HepG2 (cell line): Measurements from ENCODE around the gene C1QL2. TPM values are rescaled to one million over a fixed set of nuclear protein-coding genes. Genes with fewer than 3 reads are reported as not detected.
A peak's percentile ranks its signal among the peaks of the same experiment; 100 is the strongest.

ENCODE experiments used
- EP300 ChIP-seq, 3 experiments: sonication (generic) in 1 of 3; formaldehyde crosslinking in 1 of 3; IDR thresholded peaks; 2 replicates each; pipeline versions ENCODE4 v1.5.1 to v1.6.1; 2011 to 2020; ENCODE audit warnings: low read depth in 2 of 3, low read length in 2 of 3, borderline replicate concordance in 1 of 3, improper control_type of control experiment in 1 of 3, mild to moderate bottlenecking in 1 of 3, missing genetic modification reagents in 1 of 3, moderate library complexity in 1 of 3
- FOXM1 ChIP-seq: sonication (generic); formaldehyde crosslinking; IDR thresholded peaks from 2 replicates; pipeline ENCODE4 v1.5.0; 2020; ENCODE audit warnings: missing genetic modification reagents
- HNRNPLL ChIP-seq: fragments of 200-400 bp; formaldehyde crosslinking; IDR thresholded peaks from 2 replicates; pipeline ENCODE4 v1.6.1; 2017; ENCODE audit warnings: mild to moderate bottlenecking, low read depth, low read length; ENCODE audit not compliant: poor library complexity, severe bottlenecking
- IRF9 ChIP-seq: sonication (generic); formaldehyde crosslinking; IDR thresholded peaks from 2 replicates; pipeline ENCODE4 v1.8.0; 2022; ENCODE audit warnings: missing genetic modification reagents, mild to moderate bottlenecking, borderline replicate concordance
- PAXIP1 ChIP-seq: sonication (generic); formaldehyde crosslinking; conservative IDR thresholded peaks from 2 replicates; pipeline ENCODE4 v1.4.0; 2020; ENCODE audit warnings: mild to moderate bottlenecking, missing genetic modification reagents, moderate library complexity
- PITX1 ChIP-seq: sonication (generic); formaldehyde crosslinking; IDR thresholded peaks from 2 replicates; pipeline ENCODE4 v1.5.1; 2020; ENCODE audit warnings: mild to moderate bottlenecking, missing genetic modification reagents
- RFX3 ChIP-seq: IDR thresholded peaks from 2 replicates; pipeline ENCODE4 v1.6.1; 2016; ENCODE audit warnings: missing biosample characterization, missing genetic modification reagents
- SALL1 ChIP-seq: sonication (generic); formaldehyde crosslinking; IDR thresholded peaks from 2 replicates; pipeline ENCODE4 v1.8.0; 2022; ENCODE audit warnings: mild to moderate bottlenecking, missing genetic modification reagents
- SCMH1 ChIP-seq: sonication (generic); formaldehyde crosslinking; IDR thresholded peaks from 2 replicates; pipeline ENCODE4 v1.9.0; 2021; ENCODE audit warnings: missing genetic modification reagents, mild to moderate bottlenecking, borderline replicate concordance
- SMC3 ChIP-seq: IDR thresholded peaks from 2 replicates; pipeline ENCODE4 v1.6.1; 2011; ENCODE audit warnings: low read length, improper control_type of control experiment
- SOX6 ChIP-seq, 2 experiments: fragments of 450-650 bp in 1 of 2; sonication (generic) in 1 of 2; formaldehyde crosslinking in 1 of 2; IDR thresholded peaks; 2 replicates each; pipeline versions ENCODE4 v1.4.0 to v1.6.1; 2017 to 2020; ENCODE audit warnings: antibody characterized with exemption in 1 of 2, mild to moderate bottlenecking in 1 of 2, missing genetic modification reagents in 1 of 2
- STAG1 ChIP-seq: sonication (generic); formaldehyde crosslinking; IDR thresholded peaks from 2 replicates; pipeline ENCODE4 v1.4.0; 2020; ENCODE audit warnings: missing genetic modification reagents
- XRCC5 ChIP-seq: fragments of 200-400 bp; formaldehyde crosslinking; optimal IDR thresholded peaks from 2 replicates; pipeline ENCODE3; 2017; ENCODE audit warnings: mild to moderate bottlenecking, low read length
- ZFY ChIP-seq: sonication (generic); formaldehyde crosslinking; IDR thresholded peaks from 2 replicates; pipeline ENCODE4 v1.4.0; 2020; ENCODE audit warnings: missing genetic modification reagents
- ZNF234 ChIP-seq: sonication (generic); formaldehyde crosslinking; conservative IDR thresholded peaks from 2 replicates; pipeline ENCODE4 v1.5.1; 2020; ENCODE audit warnings: mild to moderate bottlenecking, missing genetic modification reagents
- ZNF296 ChIP-seq: sonication (generic); formaldehyde crosslinking; conservative IDR thresholded peaks from 2 replicates; pipeline ENCODE4 v1.5.0; 2020; ENCODE audit warnings: mild to moderate bottlenecking, missing genetic modification reagents
- ZNF547 ChIP-seq: sonication (generic); formaldehyde crosslinking; IDR thresholded peaks from 2 replicates; pipeline ENCODE4 v1.5.1; 2020; ENCODE audit warnings: mild to moderate bottlenecking, missing genetic modification reagents
- ZNF569 ChIP-seq: sonication (generic); formaldehyde crosslinking; IDR thresholded peaks from 2 replicates; pipeline ENCODE4 v1.5.0; 2020; ENCODE audit warnings: mild to moderate bottlenecking, missing genetic modification reagents, moderate library complexity, borderline replicate concordance
- ZSCAN12 ChIP-seq: sonication (generic); formaldehyde crosslinking; IDR thresholded peaks from 2 replicates; pipeline ENCODE4 v1.9.0; 2021; ENCODE audit warnings: mild to moderate bottlenecking, missing genetic modification reagents
- polyA plus RNA-seq, 8 experiments: library from polyadenylated mRNA; depleted of rRNA in 3 of 8; stranded (reverse) in 7 of 8; unstranded in 1 of 8; fragments of >200 nt; fragmentation: Illumina TruSeq in 4 of 8; extraction: Trizol in 4 of 8; gene quantifications; 2 replicates each; pipeline versions ENCODE4 v1.2.1 to v1.2.3, GENCODE V29; 2011 to 2016; ENCODE audit warnings: low read depth in 4 of 8, missing spikeins in 1 of 8, mixed read lengths in 1 of 8; ENCODE audit not compliant: insufficient read depth in 1 of 8
- total RNA-seq, 5 experiments: library from RNA; depleted of rRNA; stranded (reverse); fragments of >200 nt; fragmentation: Illumina TruSeq; extraction: Trizol; gene quantifications; 2 replicates each; pipeline ENCODE4 v1.2.3, GENCODE V29; 2016; ENCODE audit warnings: low read depth in 1 of 5
- TF ChIP-seq, protein P1 (sequence below): sonication (generic); formaldehyde crosslinking; IDR thresholded peaks from 2 replicates; pipeline ENCODE4 v1.8.0; 2022; ENCODE audit warnings: mild to moderate bottlenecking, missing genetic modification reagents, moderate library complexity
- TF ChIP-seq, protein P2 (sequence below): sonication (generic); formaldehyde crosslinking; IDR thresholded peaks from 2 replicates; pipeline ENCODE4 v1.5.0; 2020; ENCODE audit warnings: missing genetic modification reagents

C1QL2 gene
- total and polyA plus RNA-seq, 2 of the 13 experiments (the other 11 are each of a cell fraction or from before 2014, with no cell fraction given): not detected

GRCh38 chr2:119174216-119174992, 15.9 kb upstream of the C1QL2 start (continued):
- TF ChIP-seq, protein P1, sequence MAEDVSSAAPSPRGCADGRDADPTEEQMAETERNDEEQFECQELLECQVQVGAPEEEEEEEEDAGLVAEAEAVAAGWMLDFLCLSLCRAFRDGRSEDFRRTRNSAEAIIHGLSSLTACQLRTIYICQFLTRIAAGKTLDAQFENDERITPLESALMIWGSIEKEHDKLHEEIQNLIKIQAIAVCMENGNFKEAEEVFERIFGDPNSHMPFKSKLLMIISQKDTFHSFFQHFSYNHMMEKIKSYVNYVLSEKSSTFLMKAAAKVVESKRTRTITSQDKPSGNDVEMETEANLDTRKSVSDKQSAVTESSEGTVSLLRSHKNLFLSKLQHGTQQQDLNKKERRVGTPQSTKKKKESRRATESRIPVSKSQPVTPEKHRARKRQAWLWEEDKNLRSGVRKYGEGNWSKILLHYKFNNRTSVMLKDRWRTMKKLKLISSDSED (CRISPR knock-in tag): no peak
- peak; percentile 90 for TF ChIP-seq XRCC5
- TF ChIP-seq ZNF569 (CRISPR knock-in tag): no peak
- TF ChIP-seq IRF9: no peak
- peak; percentile 69 for TF ChIP-seq SMC3
- TF ChIP-seq ZFY (CRISPR knock-in tag): no peak; the same call in 1 of the 2 replicates
- no peak for TF ChIP-seq SCMH1 (CRISPR knock-in tag)
- TF ChIP-seq PITX1: peak; percentile 87
- TF ChIP-seq ZNF296 (CRISPR knock-in tag): no peak
- no peak for TF ChIP-seq EP300 (IDR thresholded peaks at IDR 0.05; ENCODE audit: low read depth in 2 of 2, low read length in 2 of 2)
- TF ChIP-seq EP300 (CRISPR knock-in tag; IDR thresholded peaks at IDR 0.05; ENCODE audit: borderline replicate concordance): no peak
- 0 out of 2 replicates have a peak, but pooled peaks have one; percentile 19 for TF ChIP-seq SALL1
- TF ChIP-seq RFX3 (CRISPR knock-in tag): no peak
- TF ChIP-seq ZNF547 (CRISPR knock-in tag): 0 out of 2 replicates have a peak, but pooled peaks have one; percentile 40
- TF ChIP-seq HNRNPLL: no peak
- no peak for TF ChIP-seq FOXM1 (CRISPR knock-in tag)
- TF ChIP-seq STAG1 (CRISPR knock-in tag): peak; percentile 64
- no peak for TF ChIP-seq ZNF234 (CRISPR knock-in tag)
- no peak for TF ChIP-seq PAXIP1
- no peak for TF ChIP-seq ZSCAN12
- TF ChIP-seq, protein P2, sequence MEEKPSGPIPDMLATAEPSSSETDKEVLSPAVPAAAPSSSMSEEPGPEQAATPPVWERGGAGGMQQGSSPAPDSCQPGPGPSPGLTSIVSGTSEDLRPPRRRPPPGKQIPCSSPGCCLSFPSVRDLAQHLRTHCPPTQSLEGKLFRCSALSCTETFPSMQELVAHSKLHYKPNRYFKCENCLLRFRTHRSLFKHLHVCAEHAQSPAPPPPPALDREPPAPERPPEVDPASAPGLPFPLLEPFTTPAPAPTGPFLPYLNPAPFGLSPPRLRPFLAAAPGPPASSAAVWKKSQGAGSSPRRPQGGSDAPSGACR (CRISPR knock-in tag): no peak
- TF ChIP-seq SOX6 (IDR thresholded peaks at IDR 0.05): no peak
- TF ChIP-seq SOX6 (CRISPR knock-in tag; IDR thresholded peaks at IDR 0.05): no peak
